GM18508 (cell line): ENCODE measurements around the gene WNT6.

ENCODE experiments used
- ATAC-seq: cut with Tn5 transposase; IDR thresholded peaks from one replicate; pipeline ENCODE4 v1.9.1; 2021; ENCODE audit warnings: moderate number of reproducible peaks; ENCODE audit not compliant: insufficient read depth, unreplicated experiment

The WNT6 gene

DNA sequence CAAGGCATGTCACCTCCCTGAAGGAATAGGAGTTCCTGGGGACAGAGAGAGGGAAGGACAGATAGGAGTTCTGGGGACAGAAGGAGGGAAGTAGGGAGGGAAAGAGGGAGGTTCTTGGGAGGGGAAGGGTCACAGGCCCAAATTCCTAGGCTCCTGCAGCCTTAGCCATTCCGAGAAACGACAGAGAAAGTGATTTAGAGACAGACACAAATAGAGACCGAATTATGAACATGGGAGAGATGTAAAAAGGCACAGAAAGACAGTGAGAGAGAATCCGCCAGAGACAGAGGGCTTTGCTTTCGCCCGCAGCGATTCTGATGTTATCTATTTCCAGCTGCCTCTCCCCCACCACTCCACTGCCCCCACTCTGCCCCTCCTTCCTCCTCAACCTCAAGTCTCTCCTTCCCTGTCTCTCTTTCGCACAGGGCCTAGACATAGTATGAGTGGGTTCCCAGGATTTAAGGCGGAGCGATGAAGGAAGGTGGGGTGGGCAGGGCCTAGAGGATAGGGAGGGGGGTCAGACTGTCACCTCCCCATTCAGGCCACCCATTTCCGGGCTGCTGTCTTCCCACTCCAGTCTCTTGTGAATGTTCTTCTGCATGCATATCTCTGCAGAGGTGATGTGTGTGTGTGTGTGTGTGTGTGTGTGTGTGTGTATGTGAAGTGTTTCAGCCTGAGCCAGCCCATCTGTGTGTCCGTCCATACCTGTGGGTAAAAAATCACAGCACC, 3.3 kb upstream of the WNT6 start:
- no peak for ATAC-seq

- no peak for ATAC-seq
These were observed 2.7 kb upstream of the WNT6 start for GRCh38 chr2:218856896-218857243.

GRCh38 chr2:218857371-218858137, 2.1 kb upstream of the WNT6 start:
- ATAC-seq, result no peak

GRCh38 chr2:218858138-218858445, 1.5 kb upstream of the WNT6 start:
- ATAC-seq, result no peak

- no peak for ATAC-seq
These were observed 692 bp upstream of the WNT6 start for GRCh38 chr2:218858671-218859555.

DNA sequence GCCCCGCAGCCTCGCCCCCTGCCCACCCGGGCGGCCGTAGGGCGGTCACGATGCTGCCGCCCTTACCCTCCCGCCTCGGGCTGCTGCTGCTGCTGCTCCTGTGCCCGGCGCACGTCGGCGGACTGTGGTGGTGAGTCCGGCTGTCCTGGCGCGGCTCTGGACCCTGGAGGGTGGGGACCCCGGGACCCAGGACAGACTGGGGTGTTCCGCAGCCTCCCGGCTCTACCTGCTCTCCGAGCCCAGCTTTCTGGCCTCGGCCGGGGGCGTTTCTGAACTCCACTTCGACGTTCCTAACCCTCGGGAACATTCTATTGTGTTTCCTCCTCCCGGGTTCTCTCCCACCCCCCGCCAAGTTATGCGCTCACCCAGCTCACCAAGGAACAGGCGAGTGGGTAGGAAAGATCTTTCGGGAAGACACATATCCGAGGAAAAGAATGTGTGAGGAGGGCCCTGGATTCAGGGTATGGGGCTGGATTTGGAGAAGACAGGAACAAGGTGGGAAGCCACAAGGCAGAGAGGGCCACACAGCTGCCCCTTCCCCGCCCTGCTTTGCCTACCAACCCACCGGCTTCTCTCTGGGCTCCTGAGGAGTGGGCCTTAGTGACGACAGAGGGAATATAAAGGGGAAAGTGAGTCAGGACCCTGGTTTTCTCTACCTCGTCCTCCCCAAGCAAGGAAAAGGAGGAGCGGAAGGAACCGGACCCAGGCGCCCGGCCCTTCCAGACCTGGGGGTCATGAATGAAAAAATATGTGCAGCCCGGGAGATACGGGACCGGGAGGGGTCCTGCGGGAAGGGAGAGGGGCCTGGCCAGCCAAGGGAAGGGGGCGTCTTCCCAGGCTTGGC, 605 bp downstream of the WNT6 start:
- no peak for ATAC-seq

GRCh38 chr2:218860950-218861381, 1.4 kb downstream of the WNT6 start:
- no peak for ATAC-seq

GRCh38 chr2:218861645-218862318, 2.2 kb downstream of the WNT6 start:
- ATAC-seq, result no peak

- no peak for ATAC-seq
These were observed 3.5 kb downstream of the WNT6 start for GRCh38 chr2:218863021-218863520.

GRCh38 chr2:218865396-218865795, 5.8 kb downstream of the WNT6 start:
- ATAC-seq, result no peak

DNA sequence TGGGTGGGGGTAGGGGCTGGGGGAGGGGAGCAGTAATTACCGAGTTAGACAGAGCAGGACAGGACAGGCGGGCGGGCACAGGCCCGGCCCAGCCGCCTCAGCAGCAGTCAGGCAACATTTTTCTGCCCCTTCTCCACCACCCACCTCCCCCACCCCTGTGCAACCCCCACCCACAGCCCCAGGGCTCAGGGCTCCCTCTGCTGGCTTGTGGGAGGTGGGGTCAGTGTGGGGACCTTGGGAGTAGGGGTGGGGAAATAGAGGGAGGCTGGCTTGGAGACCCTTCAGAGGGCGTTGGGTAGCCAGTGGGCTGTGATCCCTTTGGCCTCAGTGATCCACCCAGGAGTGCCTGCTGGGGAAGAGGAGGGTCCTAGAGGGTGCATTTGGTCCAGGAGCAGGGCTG, 6.4 kb downstream of the WNT6 start:
- ATAC-seq, result no peak

DNA sequence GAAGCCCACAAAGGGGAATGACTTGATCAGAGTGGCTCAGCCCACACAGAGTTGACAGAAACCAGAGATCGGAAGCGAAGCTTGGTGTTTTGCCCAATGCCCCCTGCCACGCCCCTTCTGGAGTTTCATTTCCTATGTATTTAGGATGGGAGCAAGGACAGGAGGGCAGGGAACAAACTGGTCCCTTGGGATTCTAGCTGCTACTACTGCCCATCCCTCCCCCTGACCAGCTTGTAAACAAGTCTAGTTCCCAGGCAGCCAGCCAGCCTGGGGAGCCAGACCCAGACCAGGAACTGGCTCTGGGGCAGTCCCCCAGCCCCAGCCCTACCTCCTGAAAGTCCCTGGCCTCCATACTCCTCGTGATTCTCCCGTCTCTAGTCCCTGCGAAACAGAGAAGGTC, 8.3 kb downstream of the WNT6 start:
- no peak for ATAC-seq

- no peak for ATAC-seq
These were observed 9.5 kb downstream of the WNT6 start for GRCh38 chr2:218869064-218869463.

DNA sequence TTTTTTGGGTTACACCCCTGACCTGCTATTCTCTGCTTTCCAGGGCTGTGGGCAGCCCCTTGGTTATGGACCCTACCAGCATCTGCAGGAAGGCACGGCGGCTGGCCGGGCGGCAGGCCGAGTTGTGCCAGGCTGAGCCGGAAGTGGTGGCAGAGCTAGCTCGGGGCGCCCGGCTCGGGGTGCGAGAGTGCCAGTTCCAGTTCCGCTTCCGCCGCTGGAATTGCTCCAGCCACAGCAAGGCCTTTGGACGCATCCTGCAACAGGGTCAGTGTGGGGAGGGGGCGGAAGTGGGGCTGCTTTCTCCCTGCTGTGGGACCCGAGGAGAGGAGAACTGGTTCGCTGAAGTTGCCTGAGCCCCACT, 11.4 kb downstream of the WNT6 start:
- no peak for ATAC-seq

DNA sequence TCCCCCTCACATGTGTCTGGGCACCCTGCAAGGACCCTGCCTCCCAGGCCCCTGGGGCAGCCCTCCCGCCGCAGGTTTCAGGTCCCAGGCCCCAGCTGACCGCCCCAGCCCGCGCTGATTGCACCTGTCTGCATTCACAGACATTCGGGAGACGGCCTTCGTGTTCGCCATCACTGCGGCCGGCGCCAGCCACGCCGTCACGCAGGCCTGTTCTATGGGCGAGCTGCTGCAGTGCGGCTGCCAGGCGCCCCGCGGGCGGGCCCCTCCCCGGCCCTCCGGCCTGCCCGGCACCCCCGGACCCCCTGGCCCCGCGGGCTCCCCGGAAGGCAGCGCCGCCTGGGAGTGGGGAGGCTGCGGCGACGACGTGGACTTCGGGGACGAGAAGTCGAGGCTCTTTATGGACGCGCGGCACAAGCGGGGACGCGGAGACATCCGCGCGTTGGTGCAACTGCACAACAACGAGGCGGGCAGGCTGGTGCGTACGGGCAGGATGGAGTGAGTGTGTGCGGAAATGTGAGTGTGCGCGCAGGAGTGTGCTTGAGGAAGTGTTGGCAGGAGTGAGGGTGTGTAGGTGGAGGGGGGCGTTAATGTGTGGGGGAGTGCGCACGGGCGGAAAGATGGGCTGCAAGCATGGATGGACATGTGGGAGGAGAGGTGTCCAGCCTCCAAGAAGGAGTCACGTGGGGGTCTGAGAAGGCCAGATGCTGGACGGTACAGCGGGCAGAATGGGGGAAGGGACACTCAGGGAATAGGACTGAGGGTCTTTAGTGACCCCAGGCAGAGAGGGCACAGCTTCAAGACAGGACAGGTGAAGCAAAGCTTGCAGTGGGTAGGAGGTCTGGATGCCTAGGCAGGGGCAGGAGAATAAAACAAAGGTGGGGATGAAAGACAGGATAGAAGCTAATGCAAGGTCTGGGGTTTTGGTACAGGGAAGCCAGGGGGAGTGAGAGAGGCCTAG, 12.0 kb downstream of the WNT6 start:
- ATAC-seq, result no peak

DNA sequence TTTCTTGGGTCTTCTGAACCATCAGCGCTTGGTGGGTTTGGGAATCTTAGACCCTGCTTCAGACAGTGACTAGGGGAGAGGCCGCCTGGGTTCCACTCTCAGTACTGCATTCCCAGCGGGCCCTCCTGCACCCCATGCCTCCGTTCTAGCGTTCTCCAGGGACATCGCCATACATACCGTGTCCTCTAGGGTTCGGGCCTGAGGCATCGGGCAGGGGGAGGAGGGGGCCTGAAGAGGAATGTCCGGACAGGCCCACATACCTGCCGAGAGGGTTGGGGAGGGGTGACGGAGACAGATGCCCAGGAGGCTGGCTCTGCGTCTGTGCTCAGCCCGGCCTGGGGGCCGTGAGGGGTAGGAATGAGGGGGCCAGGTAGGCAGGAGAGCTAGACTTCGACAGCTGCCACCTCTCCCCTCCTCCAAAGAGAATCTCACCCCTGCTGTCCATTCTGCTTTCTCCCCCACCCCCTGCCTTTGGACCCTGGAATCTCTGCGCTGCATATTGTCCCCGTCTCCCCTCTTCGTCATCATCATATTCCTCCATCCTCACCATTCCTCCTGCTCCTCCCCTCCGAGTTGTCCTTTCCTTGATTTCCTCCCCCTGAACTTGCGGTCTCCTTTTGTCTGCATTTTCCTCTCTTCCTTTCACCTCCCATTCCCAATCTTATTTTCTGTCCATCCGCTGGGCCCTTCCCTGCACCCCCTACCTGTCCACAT, 13.2 kb downstream of the WNT6 start:
- ATAC-seq, result no peak

GRCh38 chr2:218873359-218874194, 14.0 kb downstream of the WNT6 start:
- ATAC-seq, result no peak
